ENCODE measurements around the gene PRICKLE2.
"Not testable (repeated sequence)": the region's sequence is repeated elsewhere in the genome, so short reads cannot be mapped to it uniquely, and the experiment has no call there.

The PRICKLE2 gene

GRCh38 chr3:64093211-64093610 lies 132.1 kb downstream of the PRICKLE2 start:
- DNase-seq (ENCODE audit: low spot score): no peak
- in situ Hi-C loops (cut with MboI; ENCODE audit: low sequenced_read_pairs, unreplicated experiment): no loop called here
- no peak for TF ChIP-seq CTCF (IDR thresholded peaks at IDR 0.05; ENCODE audit: borderline replicate concordance, control extremely low read depth, extremely low read depth, insufficient read depth, missing control alignments)

- no peak for TF ChIP-seq CTCF (IDR thresholded peaks at IDR 0.05; ENCODE audit: borderline replicate concordance, control extremely low read depth, extremely low read depth, insufficient read depth, missing control alignments)
- no peak for DNase-seq (ENCODE audit: low spot score)
- in situ Hi-C loops (cut with MboI; ENCODE audit: low sequenced_read_pairs, unreplicated experiment): no loop called here
These were observed 133.8 kb downstream of the PRICKLE2 start for GRCh38 chr3:64091501-64091900.

- DNase-seq (ENCODE audit: low spot score); in situ Hi-C loops (cut with MboI; ENCODE audit: low sequenced_read_pairs, unreplicated experiment): not testable (repeated sequence)
These were observed 135.9 kb downstream of the PRICKLE2 start for GRCh38 chr3:64089386-64089785.

- TF ChIP-seq CTCF (IDR thresholded peaks at IDR 0.05; ENCODE audit: borderline replicate concordance, control extremely low read depth, extremely low read depth, insufficient read depth, missing control alignments): no peak
- in situ Hi-C loops (cut with MboI; ENCODE audit: low sequenced_read_pairs, unreplicated experiment): no loop called here
- DNase-seq (ENCODE audit: low spot score): no peak
These were observed 136.7 kb downstream of the PRICKLE2 start for GRCh38 chr3:64088408-64089205.

GRCh38 chr3:64086479-64087252 lies 138.6 kb downstream of the PRICKLE2 start:
- TF ChIP-seq CTCF (IDR thresholded peaks at IDR 0.05; ENCODE audit: borderline replicate concordance, control extremely low read depth, extremely low read depth, insufficient read depth, missing control alignments): no peak
- DNase-seq (ENCODE audit: low spot score): no peak
- in situ Hi-C loops (cut with MboI; ENCODE audit: low sequenced_read_pairs, unreplicated experiment): no loop called here

GRCh38 chr3:64084640-64085039 lies 140.6 kb downstream of the PRICKLE2 start:
- TF ChIP-seq CTCF (IDR thresholded peaks at IDR 0.05; ENCODE audit: borderline replicate concordance, control extremely low read depth, extremely low read depth, insufficient read depth, missing control alignments): no peak
- DNase-seq (ENCODE audit: low spot score): no peak
- in situ Hi-C loops (cut with MboI; ENCODE audit: low sequenced_read_pairs, unreplicated experiment): no loop called here

GRCh38 chr3:64083575-64083974 lies 141.7 kb downstream of the PRICKLE2 start:
- no peak for TF ChIP-seq CTCF (IDR thresholded peaks at IDR 0.05; ENCODE audit: borderline replicate concordance, control extremely low read depth, extremely low read depth, insufficient read depth, missing control alignments)
- no peak for DNase-seq (ENCODE audit: low spot score)
- in situ Hi-C loops (cut with MboI; ENCODE audit: low sequenced_read_pairs, unreplicated experiment): no loop called here

Measured in GM13976 (cell line).